Measurements from ENCODE around the gene ANKRD12. TPM values are rescaled to one million over a fixed set of nuclear protein-coding genes. Genes with fewer than 3 reads are reported as not detected.
A peak's percentile ranks its signal among the peaks of the same experiment; 100 is the strongest.

The ANKRD12 gene
- total and polyA plus RNA-seq, 10 of the 15 experiments (the other 5 are each of a cell fraction or from before 2014, with no cell fraction given) = 5.9 to 45.7 (median 20.2) TPM

DNA sequence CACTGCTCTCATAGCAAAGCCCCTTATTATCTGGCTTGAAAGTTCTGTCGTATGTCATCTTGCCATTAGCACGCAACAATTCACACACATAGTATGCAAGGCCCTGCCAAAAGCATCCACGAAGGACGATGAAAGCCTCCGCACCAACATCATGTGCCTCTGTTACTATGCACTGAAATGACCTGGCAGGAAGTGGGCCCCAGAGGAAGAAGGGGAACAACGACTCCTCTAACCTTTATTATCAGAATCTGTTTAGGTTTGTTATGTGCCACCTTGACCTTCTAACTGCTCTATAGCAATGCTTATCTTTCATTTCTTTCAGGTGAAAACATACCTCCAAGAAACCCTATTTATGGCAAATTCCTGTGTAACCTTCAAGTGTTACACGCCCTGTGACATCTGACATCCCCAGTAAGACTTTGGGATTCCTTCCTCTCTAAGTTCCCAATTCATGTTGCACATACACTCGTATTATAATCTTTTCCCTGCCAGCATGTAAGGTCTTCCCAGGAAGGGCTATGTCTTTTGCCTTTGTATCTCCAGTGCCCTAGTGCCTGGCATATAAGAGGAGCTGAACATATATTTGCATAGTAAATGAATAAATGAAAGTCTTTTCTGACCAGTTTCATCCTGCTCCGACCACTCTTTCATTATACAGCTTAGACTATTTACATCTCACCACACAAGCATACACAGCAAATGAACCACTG, 41.1 kb upstream of the ANKRD12 start (continued):
- TF ChIP-seq TAF1 (IDR thresholded peaks at IDR 0.05; ENCODE audit: borderline replicate concordance, low read depth, low read length) (peak; percentile 59; the same call in 1 of the 2 replicates), WRNIP1 (IDR thresholded peaks at IDR 0.05; ENCODE audit: borderline replicate concordance, low read depth, low read length) (no peak), CREB1 (IDR thresholded peaks at IDR 0.05; ENCODE audit: low read depth) (peak; percentile 73; the same call in 1 of the 2 replicates), DPF2 (IDR thresholded peaks at IDR 0.05) (peak; percentile 22; the same call in 1 of the 2 replicates), BACH1 (IDR thresholded peaks at IDR 0.05; ENCODE audit: borderline replicate concordance) (no peak), ASH2L (IDR thresholded peaks at IDR 0.05; ENCODE audit: borderline replicate concordance, low read depth) (peak; percentile 100), NRF1 (conservative IDR thresholded peaks at IDR 0.05; ENCODE audit: low read depth, low read length) (no peak), FOXK2 (IDR thresholded peaks at IDR 0.05) (no peak), NFXL1 (IDR thresholded peaks at IDR 0.05; ENCODE audit: borderline replicate concordance) (no peak), BCL11A (IDR thresholded peaks at IDR 0.05; ENCODE audit: low read depth, low read length) (peak; percentile 73; the same call in 1 of the 2 replicates), NFIC (IDR thresholded peaks at IDR 0.05; ENCODE audit: low read depth, low read length) (peak; percentile 59; the same call in 1 of the 2 replicates), BHLHE40 (IDR thresholded peaks at IDR 0.05; ENCODE audit: borderline replicate concordance in 1 of 2, low read depth in 2 of 2, low read length in 1 of 2) (peak; percentile 54 to 63; a peak in 2 of 4 replicates), NR2F1 (conservative IDR thresholded peaks at IDR 0.05) (peak; percentile 57; the same call in 1 of the 2 replicates), NR2C1 (IDR thresholded peaks at IDR 0.05) (no peak), RBBP5 (conservative IDR thresholded peaks at IDR 0.05) (peak; percentile 100), YBX1 (IDR thresholded peaks at IDR 0.05) (no peak), HDAC2 (IDR thresholded peaks at IDR 0.05) (no peak), RAD51 (IDR thresholded peaks at IDR 0.05) (peak; percentile 35; the same call in 1 of the 2 replicates), EGR1 (IDR thresholded peaks at IDR 0.05; ENCODE audit: borderline replicate concordance in 1 of 2, low read depth in 2 of 2, low read length in 2 of 2) (no peak), CHD2 (IDR thresholded peaks at IDR 0.05; ENCODE audit: borderline replicate concordance, low read depth, low read length) (0 out of 2 replicates have a peak, but pooled peaks have one; percentile 32)
- TF ChIP-seq, protein P1, sequence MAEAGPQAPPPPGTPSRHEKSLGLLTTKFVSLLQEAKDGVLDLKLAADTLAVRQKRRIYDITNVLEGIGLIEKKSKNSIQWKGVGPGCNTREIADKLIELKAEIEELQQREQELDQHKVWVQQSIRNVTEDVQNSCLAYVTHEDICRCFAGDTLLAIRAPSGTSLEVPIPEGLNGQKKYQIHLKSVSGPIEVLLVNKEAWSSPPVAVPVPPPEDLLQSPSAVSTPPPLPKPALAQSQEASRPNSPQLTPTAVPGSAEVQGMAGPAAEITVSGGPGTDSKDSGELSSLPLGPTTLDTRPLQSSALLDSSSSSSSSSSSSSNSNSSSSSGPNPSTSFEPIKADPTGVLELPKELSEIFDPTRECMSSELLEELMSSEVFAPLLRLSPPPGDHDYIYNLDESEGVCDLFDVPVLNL (IDR thresholded peaks at IDR 0.05; ENCODE audit: low read depth, low read length) = no peak
- TF ChIP-seq, protein P2, sequence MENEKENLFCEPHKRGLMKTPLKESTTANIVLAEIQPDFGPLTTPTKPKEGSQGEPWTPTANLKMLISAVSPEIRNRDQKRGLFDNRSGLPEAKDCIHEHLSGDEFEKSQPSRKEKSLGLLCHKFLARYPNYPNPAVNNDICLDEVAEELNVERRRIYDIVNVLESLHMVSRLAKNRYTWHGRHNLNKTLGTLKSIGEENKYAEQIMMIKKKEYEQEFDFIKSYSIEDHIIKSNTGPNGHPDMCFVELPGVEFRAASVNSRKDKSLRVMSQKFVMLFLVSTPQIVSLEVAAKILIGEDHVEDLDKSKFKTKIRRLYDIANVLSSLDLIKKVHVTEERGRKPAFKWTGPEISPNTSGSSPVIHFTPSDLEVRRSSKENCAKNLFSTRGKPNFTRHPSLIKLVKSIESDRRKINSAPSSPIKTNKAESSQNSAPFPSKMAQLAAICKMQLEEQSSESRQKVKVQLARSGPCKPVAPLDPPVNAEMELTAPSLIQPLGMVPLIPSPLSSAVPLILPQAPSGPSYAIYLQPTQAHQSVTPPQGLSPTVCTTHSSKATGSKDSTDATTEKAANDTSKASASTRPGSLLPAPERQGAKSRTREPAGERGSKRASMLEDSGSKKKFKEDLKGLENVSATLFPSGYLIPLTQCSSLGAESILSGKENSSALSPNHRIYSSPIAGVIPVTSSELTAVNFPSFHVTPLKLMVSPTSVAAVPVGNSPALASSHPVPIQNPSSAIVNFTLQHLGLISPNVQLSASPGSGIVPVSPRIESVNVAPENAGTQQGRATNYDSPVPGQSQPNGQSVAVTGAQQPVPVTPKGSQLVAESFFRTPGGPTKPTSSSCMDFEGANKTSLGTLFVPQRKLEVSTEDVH (IDR thresholded peaks at IDR 0.05; ENCODE audit: low read depth, partially characterized antibody) = no peak
- TF ChIP-seq, protein P3, sequence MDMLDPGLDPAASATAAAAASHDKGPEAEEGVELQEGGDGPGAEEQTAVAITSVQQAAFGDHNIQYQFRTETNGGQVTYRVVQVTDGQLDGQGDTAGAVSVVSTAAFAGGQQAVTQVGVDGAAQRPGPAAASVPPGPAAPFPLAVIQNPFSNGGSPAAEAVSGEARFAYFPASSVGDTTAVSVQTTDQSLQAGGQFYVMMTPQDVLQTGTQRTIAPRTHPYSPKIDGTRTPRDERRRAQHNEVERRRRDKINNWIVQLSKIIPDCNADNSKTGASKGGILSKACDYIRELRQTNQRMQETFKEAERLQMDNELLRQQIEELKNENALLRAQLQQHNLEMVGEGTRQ (IDR thresholded peaks at IDR 0.05; ENCODE audit: borderline replicate concordance, low read depth, low read length) = no peak; the same call in 1 of the 2 replicates
- TF ChIP-seq, protein P4, sequence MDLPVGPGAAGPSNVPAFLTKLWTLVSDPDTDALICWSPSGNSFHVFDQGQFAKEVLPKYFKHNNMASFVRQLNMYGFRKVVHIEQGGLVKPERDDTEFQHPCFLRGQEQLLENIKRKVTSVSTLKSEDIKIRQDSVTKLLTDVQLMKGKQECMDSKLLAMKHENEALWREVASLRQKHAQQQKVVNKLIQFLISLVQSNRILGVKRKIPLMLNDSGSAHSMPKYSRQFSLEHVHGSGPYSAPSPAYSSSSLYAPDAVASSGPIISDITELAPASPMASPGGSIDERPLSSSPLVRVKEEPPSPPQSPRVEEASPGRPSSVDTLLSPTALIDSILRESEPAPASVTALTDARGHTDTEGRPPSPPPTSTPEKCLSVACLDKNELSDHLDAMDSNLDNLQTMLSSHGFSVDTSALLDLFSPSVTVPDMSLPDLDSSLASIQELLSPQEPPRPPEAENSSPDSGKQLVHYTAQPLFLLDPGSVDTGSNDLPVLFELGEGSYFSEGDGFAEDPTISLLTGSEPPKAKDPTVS (IDR thresholded peaks at IDR 0.05; ENCODE audit: low read depth, low read length) = no peak

All from GM12878 (cell line).